ENCODE results near the gene NIP7. TPM values are rescaled to one million over a fixed set of nuclear protein-coding genes. Genes with fewer than 3 reads are reported as not detected.

The NIP7 gene
- total and polyA plus RNA-seq, 2 of the 8 experiments (the other 6 are each of a cell fraction or from before 2014, with no cell fraction given), result 14.5 to 52.2 TPM

DNA sequence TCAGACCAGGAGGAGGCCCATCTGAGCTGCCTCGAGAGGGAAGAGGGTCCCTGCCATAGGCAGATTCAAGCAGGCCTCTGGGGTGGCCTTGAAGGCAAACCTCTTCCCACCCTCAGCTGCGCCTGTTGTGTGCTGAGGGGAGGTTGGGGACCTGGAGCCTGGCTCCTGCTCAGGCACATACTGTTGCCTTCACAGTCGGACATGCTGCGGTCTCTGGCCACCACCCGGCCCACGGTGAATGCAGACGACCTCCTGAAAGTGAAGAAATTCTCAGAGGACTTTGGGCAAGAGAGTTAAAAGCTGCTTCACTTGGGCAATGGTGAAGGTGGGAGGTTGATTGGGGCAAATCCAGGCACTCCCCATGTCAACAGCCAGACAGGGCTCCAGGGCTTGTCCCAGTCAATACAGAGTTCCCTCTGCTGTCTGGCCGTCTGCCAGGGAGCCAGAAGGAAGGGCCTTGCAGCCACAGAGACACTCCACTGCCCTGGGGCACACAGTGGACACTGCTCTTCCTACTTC lies 15.5 kb upstream of the NIP7 start:
- Histone ChIP-seq H3K23me2 (ENCODE audit: low read depth, low read length) (peaks cover 3% of the 10 kb centered on the region; the same call in 1 of the 2 replicates), H3K56ac (replicated peaks; ENCODE audit: insufficient read length, low read depth, low read length) (no peak overlapping the region), H3K36me3 (ENCODE audit: control insufficient read depth in 2 of 4, insufficient read depth in 4 of 4, low read length in 3 of 4) (peaks cover 25 to 93% (median 53%) of the 10 kb centered on the region in 4 experiments), H3K79me1 (ENCODE audit: low read depth, low read length) (peaks cover 16% of the 10 kb centered on the region), H3K14ac (ENCODE audit: insufficient read length) (no peak overlapping the region), H3K18ac (ENCODE audit: extremely low read depth, low read length) (no peak overlapping the region), H4K5ac (ENCODE audit: insufficient read length, low read depth, low read length) (no peak overlapping the region), H2AFZ (ENCODE audit: low read length) (no peak overlapping the region), H3K4ac (replicated peaks; ENCODE audit: insufficient read length, low read depth, low read length) (no peak overlapping the region), H3K9me3 (ENCODE audit: insufficient read depth in 2 of 2, low read depth in 1 of 2, low read length in 1 of 2) (no peaks in the 10 kb centered on the region), H4K91ac (replicated peaks; ENCODE audit: insufficient read length, low read length) (no peak overlapping the region), H3K27me3 (replicated peaks in 1 of 4; ENCODE audit: control insufficient read depth in 3 of 4, extremely low read depth in 1 of 4, insufficient read depth in 3 of 4, low read length in 3 of 4) (no peaks in the 10 kb centered on the region), H4K8ac (ENCODE audit: extremely low read depth, insufficient read depth, low read length) (no peak overlapping the region; the same call in 1 of the 2 replicates), H2BK15ac (ENCODE audit: low read length) (no peak overlapping the region), H2BK120ac (replicated peaks; ENCODE audit: low read depth, low read length) (no peak overlapping the region), H4K20me1 (replicated peaks in 1 of 2; ENCODE audit: control insufficient read depth in 1 of 2, insufficient read depth in 2 of 2, low read length in 2 of 2) (peaks cover 13 to 41% of the 10 kb centered on the region in 2 experiments), H3K79me2 (ENCODE audit: control insufficient read depth in 1 of 2, insufficient read depth in 2 of 2, low read length in 2 of 2) (peaks cover 4 to 58% of the 10 kb centered on the region in 2 experiments), H3K23ac (ENCODE audit: insufficient read length) (no peak overlapping the region), H2BK5ac (ENCODE audit: low read depth, low read length) (no peak overlapping the region), H3K27ac (ENCODE audit: low read depth, low read length) (no peak overlapping the region), H3K4me3 (ENCODE audit: extremely low read depth in 1 of 4, insufficient read depth in 2 of 4, low read depth in 3 of 4, low read length in 4 of 4) (no peak overlapping the region), H3K9ac (replicated peaks in 1 of 4; ENCODE audit: extremely low read depth in 1 of 4, low read depth in 3 of 4, low read length in 3 of 4) (no peak overlapping the region; a peak in 1 of 7 replicates), H2BK12ac (ENCODE audit: low read depth, low read length) (no peak overlapping the region), H3K4me2 (ENCODE audit: insufficient read depth in 1 of 2, low read depth in 2 of 2, low read length in 2 of 2) (no peak overlapping the region), H2BK20ac (ENCODE audit: low read length) (no peak overlapping the region), H3K4me1 (replicated peaks in 1 of 4; ENCODE audit: control insufficient read depth in 3 of 4, insufficient read depth in 4 of 4, low read length in 3 of 4) (peaks cover 5 to 9% (median 7%) of the 10 kb centered on the region in 4 experiments), H2AK5ac (ENCODE audit: low read depth, low read length) (no peak overlapping the region)
- 0 out of 3 replicates have a peak, but pooled peaks of 1 of the 2 experiments have one; percentile 48 for TF ChIP-seq POLR2A (IDR thresholded peaks at IDR 0.05; ENCODE audit: control extremely low read depth in 1 of 2, low read depth in 2 of 2, low read length in 2 of 2)
- TF ChIP-seq RBBP5 (IDR thresholded peaks at IDR 0.05; ENCODE audit: borderline replicate concordance, low read depth, low read length), result no peak
- peak; percentile 30; the same call in 1 of the 2 replicates for TF ChIP-seq POLR2AphosphoS5 (IDR thresholded peaks at IDR 0.05; ENCODE audit: low read depth, low read length)
- CTCF ChIA-PET (ENCODE audit: partially characterized antibody), result interaction anchor here (0.6 to 3.4 kb wide), 3 partner anchors 15 to 1110 kb away, joined by 3 to 10 read pairs (median 3); partner anchors contain the start of genes COG8 and NIP7
- FAIRE-seq (no peak), DNase-seq (ENCODE audit: low read depth in 1 of 2, low spot score in 2 of 2) (no peak)
- POLR2A ChIA-PET (ENCODE audit: partially characterized antibody), result interaction anchor here (24.8 to 29.8 kb wide), 2 partner anchors 3 to 13 kb away, joined by 497 read pairs; partner anchors contain the start of genes COG8, NIP7, PDF and TMED6
- WGBS, 2 experiments (ENCODE audit: extremely low coverage in 1 of 2, insufficient coverage in 1 of 2, insufficient read length in 1 of 2, insufficient replicate concordance in 2 of 2, low coverage in 1 of 2, low lambda C conversion rate in 2 of 2, missing lambda C conversion rate in 1 of 2), result 93% methylated on average over 8 of the region's 8 CpGs; no CpG with 5 or more reads in 1 of the 2 experiments
